H1 (cell line): ENCODE measurements around the gene KIAA1671. TPM values are rescaled to one million over a fixed set of nuclear protein-coding genes. Genes with fewer than 3 reads are reported as not detected.

Experiments used
- CTCF ChIA-PET: fragments of 300-600 bp; sonication (Branson Sonifier 250); formaldehyde crosslinking; loops from one replicate; lab custom pipeline; 2021; ENCODE audit not compliant: partially characterized antibody; lab: Charles Lee
- POLR2A ChIA-PET: fragments of 300-600 bp; sonication (Branson Sonifier 250); formaldehyde crosslinking; loops from one replicate; lab custom pipeline; 2021; ENCODE audit warnings: inconsistent platforms; ENCODE audit not compliant: partially characterized antibody; lab: Charles Lee
- DNase-seq, 2 experiments: peaks; one replicate each; pipeline versions ENCODE4 v3.0.0 to v3.0.0-alpha.2; 2010 to 2022; ENCODE audit warnings: low spot score in 2 of 2, low read depth in 1 of 2, mixed read lengths in 1 of 2
- FAIRE-seq: peaks from 2 replicates; lab custom pipeline; 2011; peaks lifted over from hg19 to GRCh38; lab: Jason Lieb, UNC
- H2AFZ ChIP-seq: 2 replicates; pipeline ENCODE4 v1.8.1; 2012; ENCODE audit warnings: low read length, inconsistent platforms
- H2AK5ac ChIP-seq: 2 replicates; pipeline ENCODE4 v1.6.1; 2013; ENCODE audit warnings: low read depth, low read length
- H2BK120ac ChIP-seq: replicated peaks from 2 replicates; pipeline ENCODE3; 2013; ENCODE audit warnings: low read depth, low read length, inconsistent platforms
- H2BK12ac ChIP-seq: 2 replicates; pipeline ENCODE4 v1.6.1; 2013; ENCODE audit warnings: low read depth, low read length
- H2BK15ac ChIP-seq: 2 replicates; pipeline ENCODE4 v1.6.1; 2013; ENCODE audit warnings: low read length
- H2BK20ac ChIP-seq: 2 replicates; pipeline ENCODE4 v1.6.1; 2013; ENCODE audit warnings: low read length
- H2BK5ac ChIP-seq: 2 replicates; pipeline ENCODE4 v1.6.1; 2013; ENCODE audit warnings: low read depth, low read length
- H3K14ac ChIP-seq: 2 replicates; pipeline ENCODE4 v1.6.1; 2013; ENCODE audit warnings: inconsistent platforms; ENCODE audit not compliant: insufficient read length
- H3K18ac ChIP-seq: 2 replicates; pipeline ENCODE4 v1.6.1; 2013; ENCODE audit warnings: low read length; ENCODE audit errors: extremely low read depth
- H3K23ac ChIP-seq: 2 replicates; pipeline ENCODE4 v1.6.1; 2013; ENCODE audit warnings: inconsistent platforms; ENCODE audit not compliant: insufficient read length
- H3K23me2 ChIP-seq: 2 replicates; pipeline ENCODE4 v1.6.1; 2013; ENCODE audit warnings: low read depth, low read length
- H3K27ac ChIP-seq: 2 replicates; pipeline ENCODE4 v1.6.1; 2011; ENCODE audit warnings: low read depth, low read length, inconsistent platforms
- H3K27me3 ChIP-seq, 4 experiments: replicated peaks in 1 of 4; 1 replicate in 1 of 4; 2 replicates in 3 of 4; pipeline versions ENCODE4 v1.6.1 to v1.8.1; 2011 to 2013; ENCODE audit warnings: low read length in 3 of 4, mild to moderate bottlenecking in 3 of 4, inconsistent platforms in 2 of 4, mixed read lengths in 2 of 4, moderate library complexity in 1 of 4; ENCODE audit not compliant: control insufficient read depth in 3 of 4, insufficient read depth in 3 of 4; ENCODE audit errors: extremely low read depth in 1 of 4
- H3K36me3 ChIP-seq, 4 experiments: 2 replicates each; pipeline versions ENCODE4 v1.6.1 to v1.8.1; 2011 to 2013; ENCODE audit warnings: mild to moderate bottlenecking in 4 of 4, low read length in 3 of 4, moderate library complexity in 2 of 4, control low read depth in 1 of 4, inconsistent platforms in 1 of 4; ENCODE audit not compliant: insufficient read depth in 4 of 4, control insufficient read depth in 2 of 4
- H3K4ac ChIP-seq: replicated peaks from 2 replicates; pipeline ENCODE3; 2013; ENCODE audit warnings: low read length, low read depth, mixed read lengths, inconsistent platforms; ENCODE audit not compliant: insufficient read length
- H3K4me1 ChIP-seq, 4 experiments: replicated peaks in 1 of 4; 1 replicate in 1 of 4; 2 replicates in 3 of 4; pipeline versions ENCODE4 v1.6.1 to v1.8.1; 2011 to 2013; ENCODE audit warnings: low read length in 3 of 4, inconsistent platforms in 2 of 4, mixed read lengths in 1 of 4; ENCODE audit not compliant: insufficient read depth in 4 of 4, control insufficient read depth in 3 of 4
- H3K4me2 ChIP-seq, 2 experiments: 2 replicates each; pipeline versions ENCODE4 v1.6.1 to v1.8.1; 2011 to 2013; ENCODE audit warnings: low read depth in 2 of 2, low read length in 2 of 2, control low read depth in 1 of 2, inconsistent platforms in 1 of 2, mild to moderate bottlenecking in 1 of 2; ENCODE audit not compliant: insufficient read depth in 1 of 2
- H3K4me3 ChIP-seq, 4 experiments: fragments of 200-600, 300-600 bp in 1 of 4; sonication (generic), shearing (Covaris generic), sonication (Bioruptor Twin) in 1 of 4; 2 replicates each; pipeline versions ENCODE4 v1.5.1 to v1.8.1; 2011 to 2016; ENCODE audit warnings: low read length in 4 of 4, low read depth in 3 of 4, control low read depth in 2 of 4, inconsistent platforms in 2 of 4, mild to moderate bottlenecking in 2 of 4, mixed read lengths in 1 of 4, moderate library complexity in 1 of 4; ENCODE audit not compliant: insufficient read depth in 2 of 4; ENCODE audit errors: extremely low read depth in 1 of 4
- H3K56ac ChIP-seq: replicated peaks from 2 replicates; pipeline ENCODE3; 2013; ENCODE audit warnings: low read depth, mild to moderate bottlenecking, mixed read lengths, low read length, inconsistent platforms; ENCODE audit not compliant: insufficient read length
- H3K79me1 ChIP-seq: 2 replicates; pipeline ENCODE4 v1.6.1; 2013; ENCODE audit warnings: low read depth, low read length, control low read depth
- H3K79me2 ChIP-seq, 2 experiments: 2 replicates each; pipeline versions ENCODE4 v1.6.1 to v1.8.1; 2012 to 2013; ENCODE audit warnings: low read length in 2 of 2, mild to moderate bottlenecking in 2 of 2, inconsistent platforms in 1 of 2; ENCODE audit not compliant: insufficient read depth in 2 of 2, control insufficient read depth in 1 of 2
- H3K9ac ChIP-seq, 4 experiments: replicated peaks in 1 of 4; 1 replicate in 1 of 4; 2 replicates in 3 of 4; pipeline versions ENCODE4 v1.6.1 to v1.8.1; 2011 to 2013; ENCODE audit warnings: low read depth in 3 of 4, low read length in 3 of 4, control low read depth in 2 of 4, mild to moderate bottlenecking in 2 of 4, moderate library complexity in 2 of 4, inconsistent platforms in 1 of 4; ENCODE audit errors: extremely low read depth in 1 of 4
- H3K9me3 ChIP-seq, 2 experiments: 2 replicates each; pipeline versions ENCODE4 v1.6.1 to v1.8.1; 2012 to 2013; ENCODE audit warnings: mild to moderate bottlenecking in 2 of 2, moderate library complexity in 2 of 2, control low read depth in 1 of 2, inconsistent platforms in 1 of 2, low read depth in 1 of 2, low read length in 1 of 2, mixed read lengths in 1 of 2; ENCODE audit not compliant: insufficient read depth in 2 of 2
- H4K20me1 ChIP-seq, 2 experiments: replicated peaks in 1 of 2; 2 replicates each; pipeline versions ENCODE3 to v1.8.1; 2011 to 2013; ENCODE audit warnings: inconsistent platforms in 2 of 2, low read length in 2 of 2, mild to moderate bottlenecking in 1 of 2; ENCODE audit not compliant: insufficient read depth in 2 of 2, control insufficient read depth in 1 of 2
- H4K5ac ChIP-seq: 2 replicates; pipeline ENCODE4 v1.6.1; 2013; ENCODE audit warnings: low read length, low read depth, mixed read lengths, inconsistent platforms; ENCODE audit not compliant: insufficient read length
- H4K8ac ChIP-seq: 2 replicates; pipeline ENCODE4 v1.8.0; 2013; ENCODE audit warnings: mild to moderate bottlenecking, moderate library complexity, low read length, inconsistent platforms; ENCODE audit not compliant: insufficient read depth; ENCODE audit errors: extremely low read depth
- H4K91ac ChIP-seq: replicated peaks from 2 replicates; pipeline ENCODE3; 2013; ENCODE audit warnings: low read length, mixed read lengths, inconsistent platforms; ENCODE audit not compliant: insufficient read length
- CHD2 ChIP-seq: IDR thresholded peaks from 2 replicates; pipeline ENCODE4 v1.6.1; 2012; ENCODE audit warnings: low read length, improper control_type of control experiment
- CREB1 ChIP-seq: IDR thresholded peaks from 2 replicates; pipeline ENCODE4 v1.6.1; 2012; ENCODE audit warnings: inconsistent platforms
- FOSL1 ChIP-seq: IDR thresholded peaks from 2 replicates; pipeline ENCODE4 v1.6.1; 2011; ENCODE audit warnings: mild to moderate bottlenecking, low read depth, low read length, moderate library complexity; ENCODE audit not compliant: insufficient read depth
- KDM1A ChIP-seq: fragments of 200-600, 300-600 bp; sonication (generic); IDR thresholded peaks from 2 replicates; pipeline ENCODE4 v1.7.1; 2016; ENCODE audit warnings: mild to moderate bottlenecking, low read length, borderline replicate concordance
- POLR2A ChIP-seq, 2 experiments: IDR thresholded peaks; 1 replicate in 1 of 2; 2 replicates in 1 of 2; pipeline ENCODE4 v1.6.1; 2011; ENCODE audit warnings: low read depth in 2 of 2, low read length in 2 of 2, mild to moderate bottlenecking in 2 of 2; ENCODE audit errors: control extremely low read depth in 1 of 2
- SIN3A ChIP-seq, 2 experiments: IDR thresholded peaks in 1 of 2; conservative IDR thresholded peaks in 1 of 2; 2 replicates each; pipeline ENCODE4 v1.6.1; 2011 to 2012; ENCODE audit warnings: low read length in 2 of 2, improper control_type of control experiment in 1 of 2, low read depth in 1 of 2, mild to moderate bottlenecking in 1 of 2
- SP1 ChIP-seq: IDR thresholded peaks from 2 replicates; pipeline ENCODE4 v1.6.1; 2011; ENCODE audit warnings: low read depth, low read length
- TAF1 ChIP-seq: IDR thresholded peaks from 2 replicates; pipeline ENCODE4 v1.6.1; 2011; ENCODE audit warnings: mild to moderate bottlenecking, low read depth, low read length
- TEAD4 ChIP-seq: IDR thresholded peaks from 2 replicates; pipeline ENCODE4 v1.6.1; 2012; ENCODE audit warnings: low read depth, low read length, inconsistent platforms, mixed read lengths
- WGBS, 2 experiments: shearing (Covaris generic) in 1 of 2; methylation state at CpG; one replicate each; pipeline versions ENCODE4 v1.1.6 to v1.1.7; 2013 to 2015; ENCODE audit warnings: low lambda C conversion rate in 2 of 2, mixed read lengths in 2 of 2, inconsistent platforms in 1 of 2, low coverage in 1 of 2, missing lambda C conversion rate in 1 of 2; ENCODE audit not compliant: insufficient replicate concordance in 2 of 2, insufficient coverage in 1 of 2, insufficient read length in 1 of 2; ENCODE audit errors: extremely low coverage in 1 of 2, missing lambda C conversion rate in 1 of 2; 5-methylcytosine and 5-hydroxymethylcytosine counted together
- polyA plus RNA-seq, 7 experiments: library from polyadenylated mRNA; depleted of rRNA in 3 of 7; stranded (reverse) in 5 of 7; unstranded in 2 of 7; fragments of >200 nt in 5 of 7; fragments of 200-250 nt in 2 of 7; gene quantifications; 1 replicate in 5 of 7; 2 replicates in 1 of 7; 4 replicates in 1 of 7; pipeline versions ENCODE4 v1.2.1 to v1.2.3, GENCODE V29; 2011 to 2013; ENCODE audit warnings: missing spikeins in 2 of 7, mixed read lengths in 2 of 7
- total RNA-seq: library from RNA; stranded (reverse); fragmentation: NEBNext Ultra II Directional; extraction: Animal tissue kit (Norgen Biotek cat#: 25700); gene quantifications from 2 replicates; pipeline ENCODE4 v1.2.1, GENCODE V29; 2021
- TF ChIP-seq, protein P1 (sequence below): IDR thresholded peaks from 2 replicates; pipeline ENCODE4 v1.6.1; 2011; ENCODE audit warnings: low read depth, mild to moderate bottlenecking, low read length; ENCODE audit not compliant: insufficient read depth
- TF ChIP-seq, protein P2 (sequence below): IDR thresholded peaks from 2 replicates; pipeline ENCODE4 v1.6.1; 2011; ENCODE audit warnings: low read length, improper control_type of control experiment

The KIAA1671 gene
- total and polyA plus RNA-seq, 2 of the 8 experiments (the other 6 are each of a cell fraction or from before 2014, with no cell fraction given) = 6.4 to 23.9 TPM

DNA sequence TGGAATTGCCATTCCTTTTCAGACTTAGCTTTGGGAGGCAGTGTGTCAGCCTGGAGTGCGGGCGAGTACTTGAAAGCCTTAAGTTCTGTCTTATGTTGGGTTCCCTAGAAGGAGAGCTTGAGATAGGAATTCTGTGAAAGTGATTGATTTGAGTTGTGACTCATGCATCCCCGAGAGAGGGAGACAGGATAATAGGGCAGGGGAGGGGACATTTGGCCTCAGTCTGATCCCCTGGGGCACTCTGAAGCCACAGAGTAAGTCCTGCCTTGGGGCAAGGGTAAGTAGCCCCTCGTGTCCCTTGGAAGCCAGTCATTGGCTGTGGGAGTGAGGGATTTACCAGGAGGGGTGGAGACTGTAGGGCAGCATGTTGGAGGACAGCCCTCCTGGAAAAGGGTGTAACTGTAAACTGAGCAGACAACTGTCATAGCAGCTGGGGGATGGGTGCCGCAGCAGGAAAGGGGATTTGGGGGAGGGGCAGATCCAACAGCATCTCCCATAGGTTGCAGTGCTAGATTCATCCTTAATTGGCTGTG, 44.0 kb downstream of the KIAA1671 start:
- Histone ChIP-seq H4K91ac (no peak overlapping the region), H3K4me1 (peaks cover 14 to 23% (median 18%) of the 10 kb centered on the region in 4 experiments), H3K14ac (no peak overlapping the region), H2BK5ac (peak overlapping the region; percentile 40), H2BK15ac (no peak overlapping the region), H2BK120ac (no peak overlapping the region), H3K23me2 (0 out of 2 replicates have a peak, but pooled peaks cover 2% of the 10 kb centered on the region), H3K36me3 (no peaks in the 10 kb centered on the region), H3K18ac (peak overlapping the region; percentile 60), H3K9me3 (no peaks in the 10 kb centered on the region), H3K27ac (peak overlapping the region; percentile 20), H2AFZ (no peak overlapping the region), H3K56ac (no peak overlapping the region), H2BK20ac (no peak overlapping the region), H3K4me3 (peak overlapping the region in 2 of 4 experiments; percentile 14 to 31; a peak in 2 of 8 replicates), H3K79me1 (peaks cover 3% of the 10 kb centered on the region; the same call in 1 of the 2 replicates), H4K5ac (no peak overlapping the region), H3K4me2 (peak overlapping the region; percentile 51 to 55), H4K20me1 (no peaks in the 10 kb centered on the region), H2BK12ac (peak overlapping the region; percentile 86), H4K8ac (no peak overlapping the region), H3K4ac (no peak overlapping the region), H2AK5ac (no peak overlapping the region), H3K9ac (peak overlapping the region in 2 of 4 experiments; percentile 0; a peak in 1 of 7 replicates), H3K23ac (no peak overlapping the region), H3K27me3 (no peaks in the 10 kb centered on the region), H3K79me2 (peaks cover 0 to 6% of the 10 kb centered on the region in 2 experiments; a peak in 1 of 4 replicates)
- CTCF ChIA-PET = interaction anchor here (0.5 to 3.4 kb wide), 13 partner anchors 12 to 63 kb away, joined by 3 to 26 read pairs (median 4); no protein-coding TSS in a partner anchor
- POLR2A ChIA-PET = interaction anchor here (1.0 to 1.2 kb wide), 2 partner anchors 27 to 31 kb away, joined by 3 read pairs; no protein-coding TSS in a partner anchor
- DNase-seq (peak; percentile 73 to 75), FAIRE-seq (peak; percentile 86)
- 39% methylated on average over 5 of the region's 5 CpGs; no CpG with 5 or more reads in 1 of the 2 experiments for WGBS, 2 experiments
- peak in 1 of 2 experiments; percentile 81; a peak in 2 of 4 replicates for TF ChIP-seq SIN3A (conservative IDR thresholded peaks at IDR 0.05 in 1 of 2, IDR thresholded peaks at IDR 0.05 in 1 of 2; ENCODE audit: low read depth in 1 of 2, low read length in 2 of 2)
- TF ChIP-seq POLR2A (IDR thresholded peaks at IDR 0.05; ENCODE audit: control extremely low read depth in 1 of 2, low read depth in 2 of 2, low read length in 2 of 2) = peak in 1 of 2 experiments; percentile 43; a peak in 1 of 3 replicates
- TF ChIP-seq, protein P1, sequence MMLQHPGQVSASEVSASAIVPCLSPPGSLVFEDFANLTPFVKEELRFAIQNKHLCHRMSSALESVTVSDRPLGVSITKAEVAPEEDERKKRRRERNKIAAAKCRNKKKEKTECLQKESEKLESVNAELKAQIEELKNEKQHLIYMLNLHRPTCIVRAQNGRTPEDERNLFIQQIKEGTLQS = no peak
- peak; percentile 55; the same call in 1 of the 2 replicates for TF ChIP-seq CHD2
- peak; percentile 88; the same call in 1 of the 2 replicates for TF ChIP-seq KDM1A
- TF ChIP-seq TEAD4 = 0 out of 2 replicates have a peak, but pooled peaks have one; percentile 10
- TF ChIP-seq TAF1 = 0 out of 2 replicates have a peak, but pooled peaks have one; percentile 30
- TF ChIP-seq FOSL1 = no peak
- TF ChIP-seq SP1 = peak; percentile 85
- peak; percentile 35; the same call in 1 of the 2 replicates for TF ChIP-seq CREB1
- TF ChIP-seq, protein P2, sequence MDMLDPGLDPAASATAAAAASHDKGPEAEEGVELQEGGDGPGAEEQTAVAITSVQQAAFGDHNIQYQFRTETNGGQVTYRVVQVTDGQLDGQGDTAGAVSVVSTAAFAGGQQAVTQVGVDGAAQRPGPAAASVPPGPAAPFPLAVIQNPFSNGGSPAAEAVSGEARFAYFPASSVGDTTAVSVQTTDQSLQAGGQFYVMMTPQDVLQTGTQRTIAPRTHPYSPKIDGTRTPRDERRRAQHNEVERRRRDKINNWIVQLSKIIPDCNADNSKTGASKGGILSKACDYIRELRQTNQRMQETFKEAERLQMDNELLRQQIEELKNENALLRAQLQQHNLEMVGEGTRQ = no peak
